Measurements from ENCODE around the gene COBLL1. TPM values are rescaled to one million over a fixed set of nuclear protein-coding genes. Genes with fewer than 3 reads are reported as not detected.

COBLL1 gene
- polyA plus RNA-seq, 12 donors, result 7.1 to 25.9 (median 9.9) TPM; not detected in 1

- no peak for DNase-seq
Measured at GRCh38 chr2:164681009-164681408, 160.6 kb downstream of the COBLL1 start.

GRCh38 chr2:164678631-164679149, 162.9 kb downstream of the COBLL1 start:
- DNase-seq, result no peak

- DNase-seq, result no peak
Measured at GRCh38 chr2:164677733-164678132, 163.9 kb downstream of the COBLL1 start.

- no peak for DNase-seq
Measured at GRCh38 chr2:164677271-164677670, 164.4 kb downstream of the COBLL1 start.

GRCh38 chr2:164675687-164676086, 165.9 kb downstream of the COBLL1 start:
- DNase-seq, result no peak

- DNase-seq, result no peak
Measured at GRCh38 chr2:164675027-164675426, 166.6 kb downstream of the COBLL1 start.

GRCh38 chr2:164671664-164672396, 169.8 kb downstream of the COBLL1 start:
- no peak for DNase-seq

GRCh38 chr2:164669291-164669690, 172.3 kb downstream of the COBLL1 start:
- DNase-seq, result no peak

- no peak for DNase-seq
Measured at GRCh38 chr2:164667566-164667965, 174.1 kb downstream of the COBLL1 start.

- no peak for DNase-seq
Measured at GRCh38 chr2:164664070-164664469, 177.6 kb downstream of the COBLL1 start.

- DNase-seq, result no peak
Measured at GRCh38 chr2:164662868-164663631, 178.6 kb downstream of the COBLL1 start.

GRCh38 chr2:164662066-164662465, 179.6 kb downstream of the COBLL1 start:
- peak; percentile 25 for DNase-seq

- DNase-seq, result no peak
Measured at GRCh38 chr2:164661349-164661748, 180.3 kb downstream of the COBLL1 start.

- no peak for DNase-seq
Measured at GRCh38 chr2:164657129-164657528, 184.5 kb downstream of the COBLL1 start.

GRCh38 chr2:164655750-164656149, 185.9 kb downstream of the COBLL1 start:
- DNase-seq, result no peak

- DNase-seq, result no peak
Measured at GRCh38 chr2:164655336-164655735, 186.3 kb downstream of the COBLL1 start.

- DNase-seq, result no peak
Measured at GRCh38 chr2:164651361-164651760, 190.3 kb downstream of the COBLL1 start.

GRCh38 chr2:164644036-164644700, 197.5 kb downstream of the COBLL1 start:
- DNase-seq, result no peak

- no peak for DNase-seq
Measured at GRCh38 chr2:164642946-164643555, 198.6 kb downstream of the COBLL1 start.

- no peak for DNase-seq
Measured at GRCh38 chr2:164642268-164642667, 199.4 kb downstream of the COBLL1 start.
